ENCODE data around the gene PHC2.
A peak's percentile ranks its signal among the peaks of the same experiment; 100 is the strongest.

PHC2 gene

GRCh38 chr1:33366762-33367484 lies 64.0 kb downstream of the PHC2 start:
- DNase-seq, result no peak

GRCh38 chr1:33365560-33365997 lies 65.3 kb downstream of the PHC2 start:
- DNase-seq, result no peak

DNA sequence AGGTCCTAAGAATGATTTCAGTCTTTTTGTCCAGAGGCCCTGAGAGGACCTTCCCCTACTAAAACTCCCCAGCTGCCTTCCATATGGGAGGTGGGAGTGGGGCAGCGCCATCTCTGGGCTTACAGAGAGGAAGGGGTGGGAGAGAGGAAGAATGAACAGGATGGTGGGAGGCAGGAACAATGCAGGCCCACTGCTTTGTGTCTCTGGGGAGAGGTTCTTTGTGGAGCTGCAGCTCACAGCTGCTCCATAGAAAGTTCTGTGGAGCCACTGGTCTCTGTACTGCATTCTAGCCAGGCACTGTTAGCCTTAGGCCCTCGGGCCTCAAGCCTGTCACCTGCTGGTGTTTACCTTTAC lies 66.4 kb downstream of the PHC2 start:
- DNase-seq, result no peak

- no peak for DNase-seq
These were observed 67.4 kb downstream of the PHC2 start for GRCh38 chr1:33363470-33363861.

GRCh38 chr1:33363021-33363420 lies 67.9 kb downstream of the PHC2 start:
- no peak for DNase-seq

GRCh38 chr1:33361532-33362235 lies 69.2 kb downstream of the PHC2 start:
- no peak for DNase-seq

DNA sequence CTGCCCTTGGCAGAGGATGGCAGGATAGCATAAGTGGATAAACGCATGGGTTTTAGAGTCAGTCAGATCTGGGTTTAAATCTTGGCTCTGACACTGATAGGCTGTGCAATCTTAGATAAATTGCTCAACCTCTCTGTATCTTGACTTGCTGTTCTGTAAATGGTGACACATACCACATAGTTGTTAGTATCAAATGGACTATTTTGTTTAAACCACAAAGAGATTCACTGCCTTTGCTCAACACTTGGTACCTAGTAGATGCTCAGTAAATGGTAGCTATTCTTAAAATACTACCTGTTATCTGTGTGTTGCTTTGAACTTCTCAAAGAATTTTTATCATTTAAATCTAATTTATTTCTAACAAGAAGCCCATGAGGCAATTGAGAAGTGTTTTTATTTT lies 70.5 kb downstream of the PHC2 start:
- no peak for DNase-seq

DNA sequence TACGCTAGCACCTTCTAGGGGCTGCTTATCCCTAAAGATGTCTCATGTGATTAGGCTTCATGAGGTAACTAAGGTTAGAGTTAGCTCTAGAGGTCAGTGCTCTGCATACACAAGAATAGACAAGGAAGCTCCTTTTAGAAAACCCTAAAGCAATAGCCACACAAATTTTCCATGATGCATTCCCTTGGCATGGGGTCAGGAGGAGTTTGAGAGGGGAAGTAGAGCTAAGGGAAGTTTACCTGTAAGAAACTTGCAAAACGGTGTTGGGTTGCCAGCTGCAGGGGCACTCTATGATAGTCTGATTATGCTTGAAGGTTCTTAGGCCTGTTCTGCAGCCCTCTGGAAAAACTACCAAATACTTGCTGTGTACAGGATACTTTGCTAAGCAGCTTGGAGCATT lies 71.0 kb downstream of the PHC2 start:
- no peak for DNase-seq

DNA sequence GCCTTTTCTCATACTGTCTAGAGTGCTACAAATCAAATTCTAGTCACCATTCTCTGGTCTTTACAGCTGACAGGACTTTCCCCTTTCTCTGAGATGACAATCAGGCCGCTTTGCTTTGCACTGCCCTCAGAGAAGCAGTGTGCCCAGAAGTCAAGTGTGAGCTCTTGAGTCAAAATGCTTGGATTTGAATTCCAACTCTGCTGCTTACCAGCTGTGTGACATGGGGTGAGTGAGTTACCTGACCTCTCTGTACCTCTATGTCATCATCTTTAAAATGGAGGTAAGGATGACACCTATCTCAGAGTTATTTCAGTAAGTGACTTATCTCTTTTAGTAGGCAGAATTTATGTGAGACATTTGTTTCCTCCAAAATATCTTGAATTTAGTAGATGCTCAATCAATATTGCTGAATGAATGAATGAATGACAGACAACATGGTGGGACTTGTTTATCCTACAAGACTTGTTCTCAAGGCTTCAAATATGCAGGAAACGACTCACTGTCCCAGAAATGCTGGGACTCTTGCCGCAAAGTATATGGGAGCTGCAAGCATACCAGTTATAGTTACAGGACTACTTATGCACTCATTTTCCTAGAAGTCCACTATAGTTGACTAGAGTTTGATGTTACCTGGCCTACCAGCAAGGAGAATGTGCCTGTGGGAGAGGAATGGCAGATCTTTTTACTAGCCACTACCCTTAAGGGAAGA lies 71.9 kb downstream of the PHC2 start:
- no peak for DNase-seq

GRCh38 chr1:33358114-33358794 lies 72.6 kb downstream of the PHC2 start:
- DNase-seq, result no peak

DNA sequence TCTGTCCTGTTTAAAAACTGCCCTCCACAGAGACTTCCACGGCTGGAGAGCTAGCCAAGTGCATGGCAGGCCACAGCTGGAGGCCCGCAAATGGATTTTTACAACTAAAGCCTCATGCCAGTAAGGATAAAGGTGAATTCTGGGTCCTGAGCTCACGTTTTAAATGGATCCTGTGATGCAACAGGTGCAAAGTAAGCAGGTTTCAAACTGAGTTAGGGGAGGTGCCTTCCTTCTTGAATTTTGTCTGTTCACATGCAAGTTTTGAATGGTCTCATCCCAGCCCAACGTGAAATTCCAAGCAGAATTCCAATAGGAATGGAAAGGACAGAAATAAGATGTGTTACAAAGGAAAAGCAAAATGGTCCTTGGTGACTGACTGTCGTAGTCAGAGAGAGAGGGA lies 73.8 kb downstream of the PHC2 start:
- DNase-seq, result no peak

DNA sequence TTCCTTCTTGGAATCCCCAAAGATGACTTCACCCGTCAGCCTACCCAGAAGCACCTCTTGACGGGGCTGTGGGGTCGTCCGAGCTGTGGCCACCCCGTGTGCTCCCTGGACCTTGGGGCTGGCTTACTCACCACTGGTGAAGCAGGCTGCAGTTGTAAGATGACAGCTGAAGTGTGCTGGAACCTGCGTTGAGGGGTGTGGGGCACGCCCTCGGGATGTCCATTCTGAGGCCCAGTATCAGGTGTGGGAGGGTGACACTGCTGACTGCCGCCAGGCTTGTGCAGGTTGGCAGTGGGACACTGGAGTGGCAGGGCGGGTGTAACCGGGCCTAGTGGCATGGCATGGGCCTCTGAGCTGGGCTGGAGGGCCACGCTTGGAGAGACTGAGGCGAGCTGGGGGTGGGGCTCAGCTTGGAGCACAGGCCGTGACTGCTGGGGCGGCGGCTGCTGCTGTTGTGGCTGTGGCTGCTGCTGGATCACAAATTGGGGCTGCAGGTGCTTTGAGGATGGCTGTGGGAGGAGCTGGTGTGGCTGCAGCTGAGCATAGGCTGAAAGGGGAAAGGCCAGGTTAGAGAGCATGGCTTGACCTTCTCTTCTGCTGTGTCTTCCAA lies 76.1 kb downstream of the PHC2 start:
- DNase-seq, result no peak

DNA sequence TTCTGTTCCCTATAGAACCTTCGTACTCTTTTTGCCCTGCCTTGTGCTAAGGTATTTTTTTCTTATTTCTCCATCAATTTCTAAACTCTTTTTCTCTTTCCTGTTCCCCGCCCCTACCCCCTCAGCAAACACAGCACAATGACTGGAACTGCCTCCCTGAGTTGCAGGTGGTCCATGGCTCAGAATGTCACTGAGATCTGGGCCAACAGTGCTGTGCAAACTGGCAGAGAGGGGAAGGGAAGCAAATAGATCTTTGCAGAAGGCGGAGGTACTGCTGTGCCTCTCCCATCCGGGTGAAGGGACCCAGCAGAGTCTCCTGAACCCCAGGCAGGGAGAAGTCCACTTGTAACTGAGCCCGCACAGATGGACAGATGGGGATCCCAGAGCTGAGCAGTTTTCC lies 77.4 kb downstream of the PHC2 start:
- DNase-seq, result no peak

GRCh38 chr1:33351281-33351660 lies 79.6 kb downstream of the PHC2 start:
- no peak for DNase-seq

DNA sequence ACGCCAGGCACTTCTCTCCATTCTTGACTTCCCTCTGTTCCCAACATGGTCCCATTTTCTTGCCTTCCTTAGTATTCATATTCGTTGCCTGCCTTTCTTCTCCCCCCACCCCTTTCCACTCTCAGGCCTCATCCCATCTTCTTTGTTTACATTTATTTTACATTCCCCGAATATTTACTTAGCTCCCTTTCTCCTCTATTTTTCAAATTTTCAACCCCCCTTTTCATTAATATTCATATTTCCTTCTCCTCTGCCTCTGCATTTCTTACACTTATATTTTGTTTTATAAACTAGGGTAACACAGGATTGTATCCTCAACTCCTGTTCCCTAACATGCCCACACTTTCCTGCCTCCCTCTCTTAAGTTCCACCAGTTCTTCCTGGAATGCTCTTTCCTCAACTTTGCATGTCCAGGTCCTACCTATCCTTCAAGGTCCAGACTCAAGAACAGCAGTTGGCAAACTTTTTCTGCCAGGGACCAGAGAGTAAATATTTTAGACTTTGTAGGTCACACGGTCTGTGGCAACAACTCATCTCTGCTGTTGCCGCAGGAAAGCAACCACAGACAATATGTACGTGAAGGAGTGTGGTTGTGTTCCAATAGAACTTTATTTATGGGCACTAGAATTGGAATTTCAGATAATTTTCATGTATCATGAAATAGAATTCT lies 80.1 kb downstream of the PHC2 start:
- DNase-seq, result no peak

- peak; percentile 76 for DNase-seq
These were observed 80.9 kb downstream of the PHC2 start for GRCh38 chr1:33349778-33350610.

GRCh38 chr1:33349081-33349759 lies 81.7 kb downstream of the PHC2 start:
- DNase-seq, result no peak

DNA sequence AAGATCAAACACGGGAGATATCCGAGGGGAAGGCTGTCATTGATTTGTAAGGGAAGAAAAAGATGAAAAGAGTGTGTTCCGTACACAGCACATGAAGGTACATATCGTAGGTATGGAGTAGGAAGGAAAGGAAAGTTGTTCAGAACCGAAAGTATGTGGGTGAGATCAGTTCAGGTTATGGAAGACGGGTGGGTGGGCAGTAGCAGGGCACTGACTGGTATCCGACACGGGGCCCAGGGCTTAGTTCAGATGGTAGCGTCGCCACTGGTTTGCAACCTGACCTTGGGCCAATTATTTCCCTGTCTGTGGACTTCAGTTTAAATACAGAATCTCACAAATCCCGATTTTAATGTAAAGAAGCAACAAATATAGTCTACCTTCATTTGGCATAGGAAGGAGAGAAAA lies 82.2 kb downstream of the PHC2 start:
- no peak for DNase-seq

DNA sequence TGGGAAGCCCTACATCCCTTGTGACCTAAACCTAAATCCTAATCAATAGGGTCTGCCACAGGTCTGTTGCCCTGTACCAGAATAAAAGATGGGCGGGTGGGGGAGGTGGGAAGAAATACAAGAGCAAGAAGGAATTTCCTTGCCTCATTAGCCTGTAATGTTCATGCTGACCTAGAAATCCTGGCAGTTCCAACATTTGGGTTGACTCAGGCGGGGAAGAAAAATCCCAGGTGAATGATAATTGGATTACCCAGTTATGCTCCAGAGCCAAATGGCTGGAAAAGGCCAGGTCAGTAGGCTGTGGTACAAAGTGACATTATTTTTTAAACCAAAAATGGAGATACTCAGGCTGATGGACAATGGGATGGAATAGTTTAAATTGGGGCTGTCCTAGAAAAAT lies 82.7 kb downstream of the PHC2 start:
- DNase-seq, result no peak

DNA sequence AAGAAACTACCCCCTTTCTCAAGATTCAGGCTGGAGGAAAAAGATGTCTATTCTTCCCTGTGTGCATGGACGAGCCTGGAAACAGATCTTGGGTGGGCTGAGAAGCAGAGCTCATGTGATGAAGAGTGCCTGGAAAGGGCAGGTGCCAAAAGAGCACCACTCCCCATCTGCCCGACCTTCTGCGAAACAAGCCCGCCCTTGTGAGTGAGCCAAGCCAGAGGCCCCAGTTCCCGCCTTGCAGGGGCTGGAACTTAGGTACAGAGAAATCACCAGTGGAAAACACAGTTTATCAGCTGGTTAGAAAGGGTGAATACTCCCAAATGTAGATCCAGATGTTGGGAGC lies 83.3 kb downstream of the PHC2 start:
- no peak for DNase-seq

Measured in NCI-H1048 (cell line).